Measurements from ENCODE around the gene SLC6A1.

Gene SLC6A1

GRCh38 chr3:10955711-10956453 is 36.7 kb upstream of the SLC6A1 start:
- CTCF ChIA-PET: interaction anchor here (0.7 to 3.7 kb wide), 5 partner anchors 10 to 105 kb away, joined by 3 to 41 read pairs (median 6); no protein-coding TSS in a partner anchor
- DNase-seq (ENCODE audit: low read depth, low spot score): no peak
- POLR2A ChIA-PET: no interaction called here
- H3K4me3 ChIP-seq (ENCODE audit: low read depth, low read length): no peak overlapping the region
- TF ChIP-seq, protein P1, sequence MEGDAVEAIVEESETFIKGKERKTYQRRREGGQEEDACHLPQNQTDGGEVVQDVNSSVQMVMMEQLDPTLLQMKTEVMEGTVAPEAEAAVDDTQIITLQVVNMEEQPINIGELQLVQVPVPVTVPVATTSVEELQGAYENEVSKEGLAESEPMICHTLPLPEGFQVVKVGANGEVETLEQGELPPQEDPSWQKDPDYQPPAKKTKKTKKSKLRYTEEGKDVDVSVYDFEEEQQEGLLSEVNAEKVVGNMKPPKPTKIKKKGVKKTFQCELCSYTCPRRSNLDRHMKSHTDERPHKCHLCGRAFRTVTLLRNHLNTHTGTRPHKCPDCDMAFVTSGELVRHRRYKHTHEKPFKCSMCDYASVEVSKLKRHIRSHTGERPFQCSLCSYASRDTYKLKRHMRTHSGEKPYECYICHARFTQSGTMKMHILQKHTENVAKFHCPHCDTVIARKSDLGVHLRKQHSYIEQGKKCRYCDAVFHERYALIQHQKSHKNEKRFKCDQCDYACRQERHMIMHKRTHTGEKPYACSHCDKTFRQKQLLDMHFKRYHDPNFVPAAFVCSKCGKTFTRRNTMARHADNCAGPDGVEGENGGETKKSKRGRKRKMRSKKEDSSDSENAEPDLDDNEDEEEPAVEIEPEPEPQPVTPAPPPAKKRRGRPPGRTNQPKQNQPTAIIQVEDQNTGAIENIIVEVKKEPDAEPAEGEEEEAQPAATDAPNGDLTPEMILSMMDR (IDR thresholded peaks at IDR 0.05; ENCODE audit: insufficient read depth, low read length, missing control alignments): no peak

DNA sequence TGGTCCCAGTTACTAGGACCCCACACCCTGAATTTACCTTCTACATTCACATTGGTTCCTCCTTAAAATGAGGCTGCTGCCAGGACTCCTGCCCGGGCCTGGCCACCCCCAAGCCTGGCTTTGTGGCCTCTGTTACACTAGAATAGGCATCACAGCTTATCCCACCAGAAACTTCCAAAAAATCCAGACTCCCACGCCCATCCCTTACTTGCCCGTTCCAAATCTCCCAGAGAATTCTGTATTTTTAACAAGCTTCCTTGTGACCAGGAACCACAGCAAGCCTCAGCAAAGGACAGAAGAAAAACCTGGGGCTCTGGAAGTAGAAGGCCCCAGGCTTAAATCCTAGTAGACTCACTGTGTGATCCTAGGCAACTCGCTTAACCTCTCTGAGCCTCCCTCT is 36.0 kb upstream of the SLC6A1 start:
- TF ChIP-seq, protein P1 (IDR thresholded peaks at IDR 0.05; ENCODE audit: insufficient read depth, low read length, missing control alignments): no peak
- no peak overlapping the region for H3K4me3 ChIP-seq (ENCODE audit: low read depth, low read length)
- CTCF ChIA-PET: interaction anchor here (1.3 to 2.8 kb wide), 3 partner anchors 10 to 104 kb away, joined by 4 to 21 read pairs (median 6); no protein-coding TSS in a partner anchor
- POLR2A ChIA-PET: no interaction called here
- DNase-seq (ENCODE audit: low read depth, low spot score): no peak

- CTCF ChIA-PET: interaction anchor here (1.3 to 2.8 kb wide), 3 partner anchors 11 to 103 kb away, joined by 4 to 21 read pairs (median 6); no protein-coding TSS in a partner anchor
- POLR2A ChIA-PET: no interaction called here
- no peak for DNase-seq (ENCODE audit: low read depth, low spot score)
- TF ChIP-seq, protein P1 (IDR thresholded peaks at IDR 0.05; ENCODE audit: insufficient read depth, low read length, missing control alignments): no peak
- no peak overlapping the region for H3K4me3 ChIP-seq (ENCODE audit: low read depth, low read length)
Observed at GRCh38 chr3:10956986-10957385, 35.6 kb upstream of the SLC6A1 start.

DNA sequence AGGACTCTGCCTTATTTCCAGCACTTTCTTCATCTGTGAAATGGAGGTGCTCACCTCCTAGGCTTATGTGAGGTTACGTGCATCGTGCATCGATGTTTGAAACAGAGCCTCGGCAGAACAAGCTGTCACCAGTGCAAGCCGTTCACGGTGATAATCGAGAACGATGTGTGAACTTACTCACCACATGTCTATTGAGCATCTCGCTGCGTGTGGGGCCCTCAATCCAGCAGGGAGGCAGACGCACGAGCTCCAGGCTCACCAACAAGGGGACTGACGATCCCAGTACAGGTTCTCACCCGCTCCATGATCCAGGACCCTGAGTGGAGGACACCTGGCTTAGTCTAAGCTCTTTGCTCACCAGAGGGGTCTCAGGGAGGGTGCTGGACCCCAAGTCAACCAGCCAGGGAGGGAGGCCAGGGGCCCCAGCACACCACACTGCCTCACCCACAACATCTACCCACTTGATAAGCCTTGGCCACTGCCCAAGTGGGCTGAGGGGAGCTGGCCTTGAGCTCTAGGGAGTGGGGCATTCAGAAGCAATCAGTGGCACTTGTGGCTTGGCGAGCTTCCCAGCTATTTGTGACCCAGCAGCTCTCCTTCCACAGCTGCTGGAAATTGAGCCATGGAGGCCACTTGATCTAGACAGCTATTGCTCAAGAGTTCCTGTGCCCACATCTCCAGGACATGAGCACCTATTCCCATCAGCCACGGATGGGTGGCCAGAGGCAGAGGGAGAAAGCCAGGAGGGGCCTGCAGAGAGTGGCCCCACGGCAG is 34.4 kb upstream of the SLC6A1 start:
- ChIA-PET CTCF (interaction anchor here (1.1 to 2.8 kb wide), 4 partner anchors 8 to 102 kb away, joined by 5 to 21 read pairs (median 12); no protein-coding TSS in a partner anchor), POLR2A (no interaction called here)
- no peak for DNase-seq (ENCODE audit: low read depth, low spot score)
- no peak overlapping the region for H3K4me3 ChIP-seq (ENCODE audit: low read depth, low read length)
- TF ChIP-seq, protein P1 (IDR thresholded peaks at IDR 0.05; ENCODE audit: insufficient read depth, low read length, missing control alignments): no peak

DNA sequence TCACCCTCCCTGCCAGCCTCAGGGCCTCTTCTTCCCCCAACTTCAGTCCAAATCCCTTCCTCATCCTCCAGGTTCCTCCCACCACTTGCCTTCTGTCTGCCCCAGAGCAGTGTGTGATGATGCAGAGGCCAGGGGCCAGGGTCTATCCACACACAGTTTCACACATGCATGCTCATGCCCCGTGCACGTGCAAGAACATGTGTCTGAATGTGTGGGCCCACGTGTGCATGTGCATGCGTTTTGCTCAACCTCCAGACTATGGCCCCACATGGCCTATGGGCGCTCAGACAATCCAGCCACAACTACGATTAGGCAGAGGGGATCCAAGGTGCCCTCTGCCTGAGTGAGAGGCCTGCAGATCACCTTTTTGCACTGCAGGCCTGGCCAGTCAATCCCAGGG is 32.3 kb upstream of the SLC6A1 start:
- CTCF ChIA-PET: interaction anchor here (1.5 to 2.7 kb wide), 3 partner anchors 10 to 100 kb away, joined by 11 to 15 read pairs (median 13); no protein-coding TSS in a partner anchor

More for the DNA sequence above, 32.3 kb upstream of the SLC6A1 start:
- POLR2A ChIA-PET: no interaction called here
- TF ChIP-seq, protein P1 (IDR thresholded peaks at IDR 0.05; ENCODE audit: insufficient read depth, low read length, missing control alignments): no peak
- H3K4me3 ChIP-seq (ENCODE audit: low read depth, low read length): no peak overlapping the region
- no peak for DNase-seq (ENCODE audit: low read depth, low spot score)
